OCI-LY3 (cell line): Measurements from ENCODE around the gene GGN.
A peak's percentile ranks its signal among the peaks of the same experiment; 100 is the strongest.

Source experiments
- H2AFZ ChIP-seq: fragments of 200-600, 300-600 bp; shearing (Covaris generic); 2 replicates; pipeline ENCODE4 v1.6.0; 2014; ENCODE audit warnings: antibody characterized with exemption, low read depth, low read length
- H3K27ac ChIP-seq: fragments of 200-600, 300-600 bp; sonication (generic); 2 replicates; pipeline ENCODE4 v1.5.1; 2014; ENCODE audit warnings: mild to moderate bottlenecking, low read length, moderate library complexity, mixed read lengths
- H3K27me3 ChIP-seq: fragments of 200-600, 300-600 bp; sonication (generic); 2 replicates; pipeline ENCODE4 v1.6.1; 2014; ENCODE audit warnings: low read depth, low read length, mixed read lengths
- H3K36me3 ChIP-seq: fragments of 200-600, 300-600 bp; sonication (generic); replicated peaks from 2 replicates; pipeline ENCODE3; 2014; ENCODE audit warnings: low read depth, low read length, mixed read lengths
- H3K4me1 ChIP-seq: fragments of 300-600, 200-600 bp; sonication (generic); 2 replicates; pipeline ENCODE4 v1.6.1; 2014; ENCODE audit warnings: low read length, mixed read lengths
- H3K4me2 ChIP-seq: fragments of 200-600, 300-600 bp; sonication (generic); 2 replicates; pipeline ENCODE4 v1.6.1; 2014; ENCODE audit warnings: low read length, mixed read lengths
- H3K4me3 ChIP-seq: fragments of 300-600, 200-600 bp; sonication (generic); 2 replicates; pipeline ENCODE4 v1.5.1; 2014; ENCODE audit warnings: antibody characterized with exemption, mild to moderate bottlenecking, low read length, moderate library complexity
- H3K79me2 ChIP-seq: fragments of 300-600, 200-600 bp; shearing (Covaris generic); 2 replicates; pipeline ENCODE4 v1.6.1; 2014; ENCODE audit warnings: mild to moderate bottlenecking, low read length, mixed read lengths
- H3K9ac ChIP-seq: fragments of 300-600, 200-600 bp; shearing (Covaris generic); 2 replicates; pipeline ENCODE4 v1.6.0; 2014; ENCODE audit warnings: mild to moderate bottlenecking, low read length, moderate library complexity
- H3K9me3 ChIP-seq: fragments of 200-600, 300-600 bp; shearing (Covaris generic); 2 replicates; pipeline ENCODE4 v1.6.1; 2014; ENCODE audit warnings: low read length, mixed read lengths; ENCODE audit not compliant: insufficient read depth
- H4K20me1 ChIP-seq: fragments of 200-600, 300-600 bp; sonication (generic); 2 replicates; pipeline ENCODE4 v1.6.1; 2016; ENCODE audit warnings: low read length, mixed read lengths; ENCODE audit not compliant: insufficient read depth
- CTCF ChIP-seq: fragments of 200-600, 300-600 bp; sonication (generic); IDR thresholded peaks from 2 replicates; pipeline ENCODE4 v1.5.1; 2014; ENCODE audit warnings: antibody characterized with exemption, low read length, low read depth
- EZH2phosphoT487 ChIP-seq: fragments of 200-600 bp; shearing (Covaris generic); IDR thresholded peaks from 2 replicates; pipeline ENCODE4 v1.6.1; 2018; ENCODE audit warnings: antibody characterized with exemption, mixed run types, low read depth

The GGN gene

DNA sequence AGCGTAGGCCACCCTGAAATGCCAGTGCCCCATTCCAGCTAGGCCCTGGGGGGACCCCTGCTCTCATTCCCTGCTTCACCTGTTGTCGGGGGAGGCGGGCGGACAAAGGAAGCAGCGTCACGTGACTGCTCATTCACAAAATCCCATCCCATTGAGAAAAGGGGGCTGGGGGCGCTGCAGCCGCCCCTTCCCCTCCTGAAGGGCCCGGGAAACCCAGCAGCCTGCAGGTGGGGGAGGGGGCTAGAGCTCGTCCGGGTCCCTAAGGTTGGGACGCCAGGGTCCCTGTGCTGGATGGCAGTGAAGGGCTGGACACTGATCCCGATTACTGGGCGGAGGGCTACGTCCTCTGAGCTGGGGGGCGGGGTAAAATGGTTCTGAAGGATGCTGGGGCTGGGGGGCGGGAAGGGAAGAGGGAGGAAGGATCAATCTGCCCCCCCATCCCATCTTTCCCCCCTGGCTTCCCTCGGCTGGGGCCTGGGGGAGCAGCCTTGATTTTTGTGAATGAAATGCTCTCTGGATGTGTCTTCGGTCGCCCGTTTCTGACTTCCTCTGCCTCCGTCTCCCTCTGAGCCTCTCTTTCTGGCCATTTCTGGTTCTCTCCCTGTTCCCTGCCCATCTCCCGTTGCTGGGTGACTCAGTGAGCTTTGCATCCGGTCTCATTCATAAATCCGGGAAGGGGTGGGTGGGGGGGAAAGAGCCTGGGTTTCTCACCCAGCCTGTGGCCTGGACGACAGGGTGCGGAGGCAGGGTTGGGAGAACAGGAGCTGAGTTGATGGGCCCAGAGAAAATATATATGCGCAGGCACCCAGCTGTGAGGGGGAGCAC, 1.5 kb upstream of the GGN start:
- H3K79me2 ChIP-seq = no peaks in the 10 kb centered on the region
- H4K20me1 ChIP-seq = 0 out of 2 replicates have a peak, but pooled peaks cover 3% of the 10 kb centered on the region
- H3K27me3 ChIP-seq = no peaks in the 10 kb centered on the region
- H3K4me2 ChIP-seq = peak overlapping the region; percentile 88
- H3K4me1 ChIP-seq = peaks cover 5% of the 10 kb centered on the region; the same call in 1 of the 2 replicates
- no peaks in the 10 kb centered on the region for H3K9me3 ChIP-seq
- peak overlapping the region; percentile 63; the same call in 1 of the 2 replicates for H2AFZ ChIP-seq
- no peak for TF ChIP-seq EZH2phosphoT487
- no peak for TF ChIP-seq CTCF
- H3K36me3 ChIP-seq = peaks cover 16% of the 10 kb centered on the region
- H3K9ac ChIP-seq = peak overlapping the region; percentile 90
- H3K4me3 ChIP-seq = peak overlapping the region; percentile 86
- peak overlapping the region; percentile 73; the same call in 1 of the 2 replicates for H3K27ac ChIP-seq

DNA sequence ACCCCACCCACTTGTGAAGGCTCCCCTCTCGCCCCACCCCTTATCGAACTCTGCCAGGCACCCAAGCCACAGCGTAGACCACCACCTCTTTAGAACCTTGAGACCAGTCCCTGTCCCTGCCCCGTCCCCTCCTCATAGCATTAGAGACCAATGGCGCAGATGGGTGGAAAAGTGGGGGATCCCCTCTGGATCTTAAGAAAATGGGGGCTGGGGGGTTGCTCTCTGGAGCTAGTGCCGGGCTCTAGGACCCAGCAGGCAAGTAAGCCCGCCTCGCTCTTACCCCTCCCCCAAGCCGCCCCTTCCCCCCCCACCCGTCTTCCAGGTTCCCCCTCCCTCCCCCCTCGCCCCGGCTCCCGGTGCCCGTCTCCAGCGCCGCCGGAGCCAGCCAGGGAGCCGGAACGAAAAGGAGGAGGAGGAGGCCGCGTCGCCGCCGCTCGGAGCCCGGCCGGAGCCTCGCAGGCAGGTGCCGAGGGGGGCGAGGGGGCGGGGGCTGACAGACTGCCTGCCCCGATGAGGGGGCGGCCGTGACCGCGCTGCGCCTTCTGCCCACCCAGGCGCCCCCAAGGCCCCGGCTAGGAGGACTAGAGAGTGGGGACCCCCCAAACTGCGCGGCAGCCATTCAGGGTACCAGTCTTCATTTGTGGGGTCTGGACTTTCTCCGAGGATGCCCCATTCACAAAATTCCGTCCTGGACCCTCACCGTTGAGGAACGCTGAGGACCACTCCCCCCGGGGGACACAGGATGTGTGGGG, 691 bp upstream of the GGN start, which contains the start of gene SPRED3:
Gene SPRED3, plus strand, starts transcription at position 349 of the 752 bp plus-strand sequence. CDS start 1,606 bp downstream, outside the sequence.
- TF ChIP-seq EZH2phosphoT487 = no peak
- no peak for TF ChIP-seq CTCF
- Histone ChIP-seq H3K4me2 (peak within 1 kb of the TSS; percentile 88), H2AFZ (peak within 1 kb of the TSS; percentile 90; the same call in 1 of the 2 replicates), H3K79me2 (no peaks in the 10 kb centered on the region), H4K20me1 (0 out of 2 replicates have a peak, but pooled peaks cover 3% of the 10 kb centered on the region), H3K27ac (peak within 1 kb of the TSS; percentile 73), H3K4me3 (peak within 1 kb of the TSS; percentile 86), H3K36me3 (peaks cover 24% of the 10 kb centered on the region), H3K9me3 (no peaks in the 10 kb centered on the region), H3K27me3 (no peaks in the 10 kb centered on the region), H3K4me1 (peaks cover 5% of the 10 kb centered on the region; the same call in 1 of the 2 replicates), H3K9ac (peak within 1 kb of the TSS; percentile 90)

DNA sequence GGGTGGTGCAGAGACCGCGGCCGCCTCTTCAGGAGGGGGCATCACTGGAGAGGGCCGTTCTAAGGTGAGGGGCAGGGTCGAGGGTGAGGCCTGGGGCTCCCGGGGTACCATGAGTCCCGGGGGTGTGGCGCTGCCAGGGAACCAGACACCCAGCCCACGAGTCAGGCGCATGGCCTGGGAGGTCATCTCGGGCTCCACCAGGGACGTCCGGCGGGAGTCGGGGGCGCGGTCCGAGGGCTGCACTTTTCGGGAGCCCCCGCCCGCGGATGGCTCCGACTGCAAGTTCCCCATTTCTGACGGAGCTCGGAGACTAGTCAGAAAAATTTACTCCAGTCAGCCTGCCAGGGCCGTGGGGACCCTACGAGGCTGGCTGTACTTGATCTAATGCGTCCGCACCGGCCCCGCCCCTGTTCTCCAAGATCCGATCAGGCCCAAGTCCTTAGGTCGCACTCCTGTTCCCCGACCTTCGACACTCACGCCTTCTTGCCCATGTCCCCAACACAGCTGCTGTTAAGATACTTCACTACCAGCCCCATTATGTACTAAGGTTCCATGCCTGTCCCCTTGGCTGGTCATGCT, 774 bp downstream of the GGN start:
- H3K4me1 ChIP-seq = peaks cover 5% of the 10 kb centered on the region; the same call in 1 of the 2 replicates
- peak overlapping the region; percentile 86 for H3K4me3 ChIP-seq
- H3K27ac ChIP-seq = peak overlapping the region; percentile 73
- H4K20me1 ChIP-seq = 0 out of 2 replicates have a peak, but pooled peaks cover 3% of the 10 kb centered on the region
- H3K36me3 ChIP-seq = peaks cover 36% of the 10 kb centered on the region
- no peak for TF ChIP-seq EZH2phosphoT487
- no peak for TF ChIP-seq CTCF
- no peaks in the 10 kb centered on the region for H3K27me3 ChIP-seq
- no peak overlapping the region for H2AFZ ChIP-seq
- no peaks in the 10 kb centered on the region for H3K79me2 ChIP-seq
- H3K4me2 ChIP-seq = peak overlapping the region; percentile 88
- H3K9me3 ChIP-seq = no peaks in the 10 kb centered on the region
- no peak overlapping the region for H3K9ac ChIP-seq
